Colonic mucosa (tissue), 4 donors: ENCODE results near the gene ABHD15. TPM values are rescaled to one million over a fixed set of nuclear protein-coding genes. Genes with fewer than 3 reads are reported as not detected.

Experiments used
- DNase-seq: peaks from one replicate; pipeline ENCODE4 v3.0.0-alpha.2; 2020
- H3K27ac ChIP-seq: fragments of 200-600 bp; one replicate; pipeline ENCODE4 v1.8.0; 2021
- H3K27me3 ChIP-seq: fragments of 200-600 bp; one replicate; pipeline ENCODE4 v1.8.0; 2021
- H3K36me3 ChIP-seq: fragments of 200-600 bp; one replicate; pipeline ENCODE4 v1.8.0; 2021
- H3K4me1 ChIP-seq: fragments of 200-600 bp; one replicate; pipeline ENCODE4 v1.8.0; 2021; ENCODE audit warnings: mild to moderate bottlenecking
- H3K4me3 ChIP-seq: fragments of 200-600 bp; one replicate; pipeline ENCODE4 v1.8.0; 2021
- H3K9ac ChIP-seq, 2 donors: one replicate each; pipeline ENCODE4 v1.7.0; 2013; ENCODE audit warnings: control low read depth in 2 of 2, low read depth in 2 of 2, low read length in 2 of 2
- H3K9me3 ChIP-seq: fragments of 200-600 bp; one replicate; pipeline ENCODE4 v1.8.0; 2021
- intact Hi-C: fragments of 100-400 bp; cut with DNase I; formaldehyde crosslinking; loops from one replicate; pipeline ENCODE4 v1.14.1; 2022
- total RNA-seq, 2 donors: library from RNA; stranded (reverse); fragmentation: NEBNext Ultra II Directional in 1 of 2; extraction: Animal tissue kit (Norgen Biotek cat#: 25700) in 1 of 2; gene quantifications; one replicate each; pipeline ENCODE4 v1.2.1, GENCODE V29; 2021
- TF ChIP-seq, protein P1 (sequence below): fragments of 200-600 bp; IDR thresholded peaks from one replicate; pipeline ENCODE4 v1.8.0; 2022; ENCODE audit warnings: antibody characterized with exemption, mild to moderate bottlenecking
- donor health status: healthy.
- donor health status: DM: no; HTN: no; CAD: no.
- donor health status: DM: no; HTN: no; CAD: no.

ABHD15 gene
- total RNA-seq, 2 donors from 2014 or later, result 17.2 to 20.7 TPM

DNA sequence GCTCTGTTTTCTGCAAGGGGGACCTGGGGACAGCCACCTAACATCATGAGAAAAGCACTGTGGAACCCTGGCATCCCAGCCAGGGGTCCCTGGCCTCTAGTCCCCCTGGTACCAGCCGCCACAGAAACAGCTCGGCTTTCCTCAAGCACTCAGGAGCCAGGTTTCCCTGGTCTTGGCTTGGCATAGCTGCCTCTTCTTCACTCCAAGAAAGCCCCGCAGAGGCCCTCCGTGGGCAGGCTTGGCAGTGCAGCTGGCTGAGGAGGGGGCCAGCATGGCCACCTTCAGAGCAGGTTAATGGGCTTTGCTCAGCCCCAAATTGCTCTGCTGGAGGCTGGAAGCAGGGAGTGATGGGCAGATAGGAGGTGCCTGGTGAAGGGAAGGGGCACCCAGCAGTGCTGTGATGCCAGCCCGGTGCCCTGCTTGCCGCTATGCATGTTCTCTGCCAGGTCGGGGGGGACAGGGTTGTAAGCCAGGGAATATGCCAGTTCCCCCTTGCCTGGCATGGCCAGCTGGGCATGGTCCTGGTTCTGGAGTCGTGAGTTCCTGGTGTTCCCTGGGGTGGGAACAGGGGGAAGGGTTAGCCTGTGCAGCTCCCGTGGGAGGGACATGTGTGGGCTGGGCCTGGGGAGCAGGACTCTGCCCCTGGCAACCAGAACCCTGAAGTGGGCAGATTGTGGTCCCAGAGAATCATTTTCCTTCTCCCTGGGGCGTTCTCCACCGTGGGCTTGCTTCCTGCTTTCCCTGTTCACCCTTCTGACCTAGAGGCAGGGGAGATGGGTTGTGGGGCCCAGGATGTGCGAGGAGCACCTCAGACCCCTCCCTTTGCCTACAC is 29.3 kb upstream of the ABHD15 start:
- no peak overlapping the region for H3K9ac ChIP-seq

DNA sequence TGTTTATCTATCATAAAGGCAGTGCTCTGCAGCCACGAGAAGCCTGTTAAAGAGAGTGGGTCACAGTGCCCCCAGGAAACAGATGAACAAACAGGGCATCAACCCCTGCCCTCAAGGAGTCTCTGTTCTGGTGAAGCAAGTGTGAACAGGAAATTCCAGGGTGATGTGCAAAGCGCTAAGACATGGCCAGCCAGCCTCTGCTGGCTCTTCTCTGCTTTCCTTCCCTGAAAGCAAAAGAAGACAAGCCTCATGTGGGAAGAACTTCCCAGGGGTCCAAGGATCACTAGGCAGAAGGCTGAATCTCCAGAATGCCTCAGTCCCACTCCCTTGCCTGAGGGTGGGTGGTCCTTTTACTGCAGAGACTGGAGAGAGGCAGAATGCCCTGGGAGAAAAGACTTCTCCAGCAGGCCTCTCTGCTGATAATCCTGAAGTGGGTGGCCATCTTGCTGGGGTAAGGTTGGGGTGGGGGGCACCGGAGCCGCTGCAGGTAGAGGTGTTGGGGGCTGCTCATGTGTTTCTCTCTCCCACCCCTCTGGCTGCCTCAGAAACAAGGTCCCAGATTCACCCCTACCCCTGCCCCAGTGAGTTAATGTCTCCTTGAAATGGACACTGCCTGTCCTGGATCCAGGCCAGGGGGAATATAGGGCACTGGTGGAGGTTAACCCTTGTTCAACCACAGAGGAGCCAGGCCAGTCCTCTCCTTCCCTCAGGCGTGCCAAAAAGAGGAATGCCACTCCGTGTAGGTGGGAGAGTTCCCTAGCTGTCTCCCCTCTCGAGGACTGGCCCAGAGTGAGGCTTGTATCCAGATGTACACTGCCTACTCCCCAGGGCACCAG is 28.5 kb upstream of the ABHD15 start:
- H3K9me3 ChIP-seq, result no peaks in the 10 kb centered on the region
- H3K27me3 ChIP-seq, result no peaks in the 10 kb centered on the region
- peaks cover 23% of the 10 kb centered on the region for H3K4me1 ChIP-seq
- H3K9ac ChIP-seq, result no peak overlapping the region
- TF ChIP-seq, protein P1, sequence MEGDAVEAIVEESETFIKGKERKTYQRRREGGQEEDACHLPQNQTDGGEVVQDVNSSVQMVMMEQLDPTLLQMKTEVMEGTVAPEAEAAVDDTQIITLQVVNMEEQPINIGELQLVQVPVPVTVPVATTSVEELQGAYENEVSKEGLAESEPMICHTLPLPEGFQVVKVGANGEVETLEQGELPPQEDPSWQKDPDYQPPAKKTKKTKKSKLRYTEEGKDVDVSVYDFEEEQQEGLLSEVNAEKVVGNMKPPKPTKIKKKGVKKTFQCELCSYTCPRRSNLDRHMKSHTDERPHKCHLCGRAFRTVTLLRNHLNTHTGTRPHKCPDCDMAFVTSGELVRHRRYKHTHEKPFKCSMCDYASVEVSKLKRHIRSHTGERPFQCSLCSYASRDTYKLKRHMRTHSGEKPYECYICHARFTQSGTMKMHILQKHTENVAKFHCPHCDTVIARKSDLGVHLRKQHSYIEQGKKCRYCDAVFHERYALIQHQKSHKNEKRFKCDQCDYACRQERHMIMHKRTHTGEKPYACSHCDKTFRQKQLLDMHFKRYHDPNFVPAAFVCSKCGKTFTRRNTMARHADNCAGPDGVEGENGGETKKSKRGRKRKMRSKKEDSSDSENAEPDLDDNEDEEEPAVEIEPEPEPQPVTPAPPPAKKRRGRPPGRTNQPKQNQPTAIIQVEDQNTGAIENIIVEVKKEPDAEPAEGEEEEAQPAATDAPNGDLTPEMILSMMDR, result no peak
- intact Hi-C loops, result no loop called here
- H3K27ac ChIP-seq, result no peak overlapping the region
- H3K4me3 ChIP-seq, result no peak overlapping the region
- DNase-seq, result no peak
- H3K36me3 ChIP-seq, result no peaks in the 10 kb centered on the region

More for the DNA sequence above, 29.3 kb upstream of the ABHD15 start:
- Histone ChIP-seq H3K36me3 (no peaks in the 10 kb centered on the region), H3K27me3 (no peaks in the 10 kb centered on the region), H3K27ac (no peak overlapping the region), H3K4me3 (no peak overlapping the region), H3K9me3 (no peaks in the 10 kb centered on the region), H3K4me1 (peaks cover 16% of the 10 kb centered on the region)
- TF ChIP-seq, protein P1, result no peak
- no peak for DNase-seq
- intact Hi-C loops, result no loop called here

DNA sequence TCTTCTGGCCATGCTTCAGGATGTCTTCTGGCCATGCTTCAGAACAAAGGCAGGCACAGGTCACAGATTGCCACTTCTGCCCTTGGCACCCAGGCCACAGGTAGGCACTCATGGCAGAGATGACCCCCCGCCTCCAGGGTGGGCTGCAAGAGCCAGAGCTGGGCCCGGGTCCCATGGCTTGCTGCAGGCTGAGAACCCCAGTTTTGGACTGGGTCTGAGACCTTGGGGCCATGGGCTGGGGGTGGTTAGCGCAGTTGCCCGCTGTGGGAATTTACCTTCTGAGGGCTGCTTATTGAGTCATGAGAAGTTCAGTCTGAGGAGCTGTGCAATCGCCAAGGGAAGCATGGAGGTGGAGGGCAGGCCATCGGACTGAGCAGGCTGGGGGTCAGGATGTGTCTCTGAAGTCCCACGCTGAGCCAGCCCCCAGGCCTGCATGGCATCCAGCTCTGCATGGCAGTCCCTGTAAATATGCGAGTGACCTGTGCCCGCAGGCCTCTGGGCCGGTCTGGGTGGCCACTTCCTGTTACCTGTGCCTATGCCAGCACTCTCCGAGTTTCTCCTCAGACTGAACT is 27.8 kb upstream of the ABHD15 start:
- no peaks in the 10 kb centered on the region for H3K9me3 ChIP-seq
- intact Hi-C loops, result no loop called here

DNA sequence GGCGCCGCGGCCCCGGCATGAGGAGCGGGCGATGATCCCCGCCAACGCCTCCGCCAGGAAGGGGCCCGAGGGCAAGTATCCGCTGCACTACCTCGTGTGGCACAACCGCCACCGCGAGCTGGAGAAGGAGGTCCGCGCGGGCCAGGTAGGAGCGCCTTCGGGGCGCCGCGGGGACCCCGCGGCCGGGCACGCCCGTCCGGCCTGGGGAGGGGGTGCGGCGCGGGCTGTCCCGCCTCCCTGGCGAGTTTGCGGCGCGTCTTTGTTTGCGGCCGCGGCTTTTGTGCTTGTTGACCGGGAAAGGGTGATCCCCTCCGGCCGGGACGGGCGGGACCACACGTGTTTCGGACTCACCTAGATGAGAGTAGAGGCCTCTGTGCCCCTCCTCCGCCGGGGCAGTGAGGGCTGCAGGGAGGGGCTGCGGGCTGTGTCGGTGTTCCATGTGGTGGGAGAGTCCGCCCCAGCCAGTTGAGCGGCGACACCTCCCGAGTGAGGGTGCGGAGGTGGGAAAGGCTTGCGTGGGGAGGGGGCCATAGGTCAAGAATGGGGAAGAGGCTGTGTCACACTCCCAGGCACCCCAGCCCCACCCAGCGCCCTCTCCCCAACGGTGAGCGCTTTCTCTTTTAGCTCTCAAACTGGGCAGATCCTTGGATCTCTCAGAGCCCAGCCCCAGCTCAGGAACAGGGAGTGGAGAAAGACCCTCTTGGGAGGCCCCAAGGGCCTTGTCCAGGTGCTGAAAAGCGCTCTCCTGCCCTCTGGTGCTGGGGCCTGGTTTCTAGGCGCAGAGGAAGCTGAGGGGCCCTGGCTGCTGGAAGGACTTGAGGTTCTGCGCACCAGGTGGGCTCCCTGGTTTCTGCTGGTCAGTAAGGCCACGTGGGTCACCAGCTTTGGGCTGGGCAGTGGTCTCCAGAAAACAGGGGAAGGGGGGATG is 27.0 kb upstream of the ABHD15 start:
- H3K4me3 ChIP-seq, result peak overlapping the region; percentile 62
- H3K36me3 ChIP-seq, result no peaks in the 10 kb centered on the region
- DNase-seq, result no peak
- no peak overlapping the region for H3K27ac ChIP-seq
- no peaks in the 10 kb centered on the region for H3K9me3 ChIP-seq
- intact Hi-C loops, result no loop called here
- peak overlapping the region; percentile 26 to 39 for H3K9ac ChIP-seq
- H3K4me1 ChIP-seq, result peaks cover 29% of the 10 kb centered on the region
- TF ChIP-seq, protein P1, result no peak
- H3K27me3 ChIP-seq, result no peaks in the 10 kb centered on the region

More for the DNA sequence above, 27.8 kb upstream of the ABHD15 start:
- TF ChIP-seq, protein P1, result no peak
- H3K9ac ChIP-seq, result no peak overlapping the region
- H3K36me3 ChIP-seq, result no peaks in the 10 kb centered on the region
- no peaks in the 10 kb centered on the region for H3K27me3 ChIP-seq
- no peak overlapping the region for H3K4me3 ChIP-seq
- DNase-seq, result no peak
- H3K27ac ChIP-seq, result no peak overlapping the region
- H3K4me1 ChIP-seq, result peaks cover 29% of the 10 kb centered on the region
